ENCODE measurements around the gene KPNA6.
A peak's percentile ranks its signal among the peaks of the same experiment; 100 is the strongest.
"Not testable (repeated sequence)": the region's sequence is repeated elsewhere in the genome, so short reads cannot be mapped to it uniquely, and the experiment has no call there.

Gene KPNA6

DNA sequence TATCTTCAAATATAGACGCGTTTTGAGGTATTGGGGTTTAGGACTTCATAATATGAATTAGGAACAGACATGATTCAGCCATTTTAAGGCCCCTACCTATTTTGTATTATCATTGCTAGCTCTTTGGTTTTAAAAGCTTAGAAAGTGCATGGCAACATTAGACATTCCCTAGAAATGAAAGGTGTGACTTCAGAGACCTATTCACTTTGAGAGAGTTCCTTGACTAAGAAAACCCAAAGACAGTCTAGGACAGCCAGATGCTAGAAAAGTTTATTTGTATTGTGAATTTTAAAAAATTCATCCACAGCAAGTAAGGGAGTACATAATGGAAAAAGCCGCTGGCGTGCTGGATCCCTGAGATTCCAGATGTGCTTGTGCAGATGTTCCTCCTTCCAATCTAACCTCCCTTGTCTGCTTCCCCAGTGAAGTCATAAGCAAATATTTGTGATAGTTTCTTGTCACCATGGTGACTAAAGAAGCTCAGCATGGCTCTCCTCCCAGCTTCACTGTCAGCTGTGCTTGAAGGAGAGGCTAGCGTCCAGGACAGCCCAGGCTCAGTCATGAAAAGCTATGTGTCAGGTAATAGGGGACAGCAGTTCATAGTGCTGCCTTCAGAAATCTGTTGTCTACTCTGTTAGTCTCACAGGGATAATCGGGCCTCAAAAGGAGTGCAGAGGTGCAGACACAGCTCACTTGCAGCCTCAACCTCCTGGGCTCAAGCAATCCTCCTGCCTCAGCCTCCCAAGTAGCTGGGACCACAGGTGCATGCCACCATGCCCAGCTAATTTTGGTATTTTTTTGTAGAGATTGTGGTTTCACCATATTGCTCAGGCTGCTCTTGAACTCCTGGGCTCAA lies 34.8 kb downstream of the KPNA6 start:
- Mint-ChIP-seq H3K36me3 (peaks cover 15% of the 10 kb centered on the region), H3K27me3 (no peaks in the 10 kb centered on the region), H3K4me1 (peaks cover 30% of the 10 kb centered on the region), H3K27ac (no peak overlapping the region), H3K9me3 (peaks cover 2% of the 10 kb centered on the region), H3K4me3 (no peak overlapping the region)
- no peak for DNase-seq
- CTCF ChIA-PET: interaction anchor here (1.4 kb wide), 1 partner anchor 15 kb away, joined by 3 read pairs; no protein-coding TSS in a partner anchor

- peaks cover 25% of the 10 kb centered on the region for H3K4me1 Mint-ChIP-seq
- not testable (repeated sequence) for H3K4me3 Mint-ChIP-seq, H3K27ac Mint-ChIP-seq, H3K9me3 Mint-ChIP-seq, DNase-seq, H3K27me3 Mint-ChIP-seq
- CTCF ChIA-PET: interaction anchor here (1.4 kb wide), 1 partner anchor 16 kb away, joined by 3 read pairs; no protein-coding TSS in a partner anchor
- peaks cover 19% of the 10 kb centered on the region for H3K36me3 Mint-ChIP-seq
These were observed 35.4 kb downstream of the KPNA6 start for GRCh38 chr1:32143302-32143695.

DNA sequence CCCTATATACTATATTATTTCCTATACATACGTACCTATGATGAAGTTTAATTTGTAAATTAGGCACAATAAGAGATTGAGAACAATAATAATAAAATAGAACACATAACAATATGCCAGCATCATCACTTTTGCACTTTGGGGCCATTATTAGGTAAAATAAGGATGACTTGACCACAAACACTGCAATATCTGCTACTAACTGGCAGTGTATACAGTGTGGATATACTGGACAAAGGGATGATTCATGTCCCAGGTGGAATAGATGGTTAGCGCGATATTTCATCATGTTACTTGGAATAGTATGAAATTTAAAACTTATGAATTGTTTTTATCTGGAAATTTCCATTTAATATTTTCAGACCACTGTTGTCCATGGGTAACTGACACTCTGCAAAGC lies 36.2 kb downstream of the KPNA6 start:
- Mint-ChIP-seq H3K27me3 (no peaks in the 10 kb centered on the region), H3K27ac (no peak overlapping the region), H3K9me3 (peaks cover 12% of the 10 kb centered on the region), H3K4me1 (peaks cover 17% of the 10 kb centered on the region), H3K4me3 (no peak overlapping the region), H3K36me3 (peaks cover 19% of the 10 kb centered on the region)
- CTCF ChIA-PET: interaction anchor here (1.2 kb wide), 1 partner anchor 72 kb away, joined by 3 read pairs; no protein-coding TSS in a partner anchor
- no peak for DNase-seq

GRCh38 chr1:32147799-32148198 lies 39.9 kb downstream of the KPNA6 start:
- H3K4me3 Mint-ChIP-seq, H3K27ac Mint-ChIP-seq, H3K27me3 Mint-ChIP-seq, DNase-seq, CTCF ChIA-PET: not testable (repeated sequence)
- Mint-ChIP-seq H3K4me1 (peaks cover 12% of the 10 kb centered on the region), H3K36me3 (peaks cover 24% of the 10 kb centered on the region), H3K9me3 (peaks cover 15% of the 10 kb centered on the region)

DNA sequence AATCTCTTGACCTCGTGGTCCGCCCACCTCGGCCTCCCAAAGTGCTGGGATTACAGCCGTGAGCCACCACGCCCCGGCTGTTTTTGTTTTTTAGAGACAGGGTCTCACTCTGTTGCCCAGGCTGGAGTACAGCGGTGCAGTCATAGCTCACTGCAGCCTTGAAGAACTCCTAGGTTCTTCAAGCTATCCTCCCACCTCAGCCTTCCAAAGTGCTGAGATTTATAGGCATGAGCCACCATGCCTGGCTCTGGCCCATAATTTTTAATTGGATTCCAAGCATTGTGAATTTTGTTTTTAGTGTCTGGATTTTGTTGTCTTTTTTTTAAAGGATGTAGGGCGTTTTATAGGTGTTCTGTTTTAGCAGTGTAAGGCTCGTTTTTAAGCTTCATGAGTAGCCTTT lies 43.0 kb downstream of the KPNA6 start:
- H3K9me3 Mint-ChIP-seq: peaks cover 15% of the 10 kb centered on the region
- peaks cover 26% of the 10 kb centered on the region for H3K36me3 Mint-ChIP-seq
- H3K27ac Mint-ChIP-seq: no peak overlapping the region
- H3K27me3 Mint-ChIP-seq: no peaks in the 10 kb centered on the region
- no peak overlapping the region for H3K4me3 Mint-ChIP-seq
- CTCF ChIA-PET: no interaction called here
- DNase-seq: no peak
- no peaks in the 10 kb centered on the region for H3K4me1 Mint-ChIP-seq

DNA sequence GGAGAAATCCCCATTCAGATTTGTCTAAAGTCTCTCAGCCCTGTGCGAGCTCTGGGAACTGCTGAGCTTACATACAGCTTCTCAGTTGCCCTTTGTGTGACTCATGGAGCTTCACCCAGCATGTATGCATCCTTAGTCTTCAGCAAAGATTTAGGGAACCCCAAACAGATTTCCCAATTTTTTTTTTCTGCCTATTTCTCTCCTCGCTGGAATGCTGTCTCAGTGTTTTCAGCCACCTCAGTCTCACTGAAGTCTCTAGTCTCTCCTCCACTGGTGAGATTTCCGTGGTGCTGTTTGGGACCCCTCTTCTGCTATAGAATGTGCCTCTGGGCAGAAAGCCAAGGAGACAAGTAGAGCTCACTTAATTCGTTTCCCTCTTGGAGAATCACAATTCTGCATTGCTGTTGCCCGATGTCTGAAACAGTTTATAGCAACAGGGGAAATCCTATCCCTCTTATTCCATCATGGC lies 43.5 kb downstream of the KPNA6 start:
- CTCF ChIA-PET: no interaction called here
- no peaks in the 10 kb centered on the region for H3K4me1 Mint-ChIP-seq
- no peaks in the 10 kb centered on the region for H3K27me3 Mint-ChIP-seq
- H3K36me3 Mint-ChIP-seq: peaks cover 30% of the 10 kb centered on the region
- no peak overlapping the region for H3K27ac Mint-ChIP-seq
- H3K9me3 Mint-ChIP-seq: peaks cover 15% of the 10 kb centered on the region
- H3K4me3 Mint-ChIP-seq: no peak overlapping the region
- DNase-seq: no peak

DNA sequence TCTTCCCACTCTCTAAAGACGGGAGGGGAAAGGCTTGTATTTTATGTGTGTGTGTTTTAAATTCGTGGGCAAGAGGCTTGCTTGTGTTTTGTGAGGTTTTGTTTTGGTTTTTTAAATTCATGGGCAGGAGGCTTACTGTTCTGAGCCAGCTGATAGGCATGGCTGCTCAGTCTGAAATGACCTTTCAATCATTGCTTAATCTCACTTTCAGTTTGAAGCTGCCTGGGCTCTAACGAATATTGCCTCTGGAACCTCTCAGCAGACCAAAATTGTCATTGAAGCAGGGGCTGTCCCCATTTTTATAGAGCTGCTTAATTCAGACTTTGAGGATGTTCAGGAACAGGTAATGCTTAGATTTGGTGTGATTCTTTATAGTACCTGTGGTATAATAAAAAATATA lies 51.3 kb downstream of the KPNA6 start:
- no peak for DNase-seq
- Mint-ChIP-seq H3K36me3 (peaks cover 57% of the 10 kb centered on the region), H3K4me3 (no peak overlapping the region), H3K4me1 (no peaks in the 10 kb centered on the region), H3K27me3 (no peaks in the 10 kb centered on the region), H3K9me3 (no peaks in the 10 kb centered on the region), H3K27ac (no peak overlapping the region)
- CTCF ChIA-PET: interaction anchor here (1.0 kb wide), 2 partner anchors 21 to 50 kb away, joined by 3 read pairs; no protein-coding TSS in a partner anchor

DNA sequence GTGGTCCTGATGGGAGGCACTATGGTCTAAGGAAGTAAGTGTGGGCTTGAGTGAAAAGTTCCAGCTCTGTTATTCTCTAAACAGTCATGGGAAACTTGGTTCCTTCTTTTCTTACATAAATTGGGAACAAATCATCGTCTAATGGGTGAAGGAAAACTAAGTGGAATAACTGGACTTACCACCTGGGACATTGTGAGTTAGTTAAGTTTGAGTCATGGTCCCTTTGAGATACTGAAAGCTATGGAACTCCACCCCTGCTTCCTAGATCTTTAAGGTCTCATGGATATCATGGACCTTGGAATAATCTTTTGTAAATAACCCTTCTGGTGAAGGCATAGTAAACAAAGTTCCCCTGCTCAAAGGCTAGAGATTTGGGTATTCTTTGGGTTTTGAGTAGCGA lies 55.5 kb downstream of the KPNA6 start:
- DNase-seq: no peak
- H3K27ac Mint-ChIP-seq: no peak overlapping the region
- no peaks in the 10 kb centered on the region for H3K4me1 Mint-ChIP-seq
- no peaks in the 10 kb centered on the region for H3K27me3 Mint-ChIP-seq
- peaks cover 50% of the 10 kb centered on the region for H3K36me3 Mint-ChIP-seq
- H3K9me3 Mint-ChIP-seq: no peaks in the 10 kb centered on the region
- CTCF ChIA-PET: no interaction called here
- H3K4me3 Mint-ChIP-seq: no peak overlapping the region

GRCh38 chr1:32165633-32166032 lies 57.8 kb downstream of the KPNA6 start:
- H3K4me1 Mint-ChIP-seq, H3K27ac Mint-ChIP-seq, H3K9me3 Mint-ChIP-seq, H3K27me3 Mint-ChIP-seq, H3K4me3 Mint-ChIP-seq, DNase-seq: not testable (repeated sequence)
- H3K36me3 Mint-ChIP-seq: peaks cover 50% of the 10 kb centered on the region
- CTCF ChIA-PET: interaction anchor here (1.0 kb wide), 1 partner anchor 51 kb away, joined by 3 read pairs; no protein-coding TSS in a partner anchor

- no peak for DNase-seq
- H3K4me1 Mint-ChIP-seq: peaks cover 16% of the 10 kb centered on the region
- H3K27ac Mint-ChIP-seq: no peak overlapping the region
- H3K4me3 Mint-ChIP-seq: no peak overlapping the region
- H3K27me3 Mint-ChIP-seq: no peaks in the 10 kb centered on the region
- H3K9me3 Mint-ChIP-seq: no peaks in the 10 kb centered on the region
- CTCF ChIA-PET: no interaction called here
- peaks cover 64% of the 10 kb centered on the region for H3K36me3 Mint-ChIP-seq
These were observed 63.1 kb downstream of the KPNA6 start for GRCh38 chr1:32170991-32171390.

GRCh38 chr1:32172621-32173245 lies 64.9 kb downstream of the KPNA6 start:
- H3K36me3 Mint-ChIP-seq: peaks cover 54% of the 10 kb centered on the region
- DNase-seq: peak; percentile 29
- H3K27ac Mint-ChIP-seq: no peak overlapping the region

GRCh38 chr1:32178380-32179192 lies 70.7 kb downstream of the KPNA6 start:
- no peak for DNase-seq
- CTCF ChIA-PET: no interaction called here
- Mint-ChIP-seq H3K36me3 (peaks cover 38% of the 10 kb centered on the region), H3K9me3 (no peaks in the 10 kb centered on the region), H3K27me3 (peaks cover 4% of the 10 kb centered on the region), H3K4me1 (peaks cover 37% of the 10 kb centered on the region), H3K4me3 (peak overlapping the region; percentile 91), H3K27ac (peak overlapping the region; percentile 94)

More at GRCh38 chr1:32172621-32173245, 64.9 kb downstream of the KPNA6 start:
- Mint-ChIP-seq H3K27me3 (no peaks in the 10 kb centered on the region), H3K4me3 (no peak overlapping the region), H3K9me3 (no peaks in the 10 kb centered on the region), H3K4me1 (peaks cover 16% of the 10 kb centered on the region)
- CTCF ChIA-PET: interaction anchor here (0.9 kb wide), 1 partner anchor 123 kb away, joined by 3 read pairs; no protein-coding TSS in a partner anchor

- peak overlapping the region; percentile 94 for H3K27ac Mint-ChIP-seq
- no peak for DNase-seq
- peaks cover 40% of the 10 kb centered on the region for H3K36me3 Mint-ChIP-seq
- peaks cover 4% of the 10 kb centered on the region for H3K27me3 Mint-ChIP-seq
- CTCF ChIA-PET: no interaction called here
- H3K4me1 Mint-ChIP-seq: peaks cover 42% of the 10 kb centered on the region
- H3K4me3 Mint-ChIP-seq: peak overlapping the region; percentile 91
- no peaks in the 10 kb centered on the region for H3K9me3 Mint-ChIP-seq
These were observed 71.3 kb downstream of the KPNA6 start for GRCh38 chr1:32179193-32179442.
